Prostate gland (tissue), 2 donors: ENCODE results near the gene ACTL7B. TPM values are rescaled to one million over a fixed set of nuclear protein-coding genes. Genes with fewer than 3 reads are reported as not detected.
"Not testable (repeated sequence)": the region's sequence is repeated elsewhere in the genome, so short reads cannot be mapped to it uniquely, and the experiment has no call there.

Source experiments
- DNase-seq: peaks from one replicate; pipeline ENCODE4 v3.0.0-alpha.2; 2019; ENCODE audit warnings: low spot score
- H3K27ac ChIP-seq, 2 donors: fragments of 200-600 bp; sonication (generic); 2 replicates each; pipeline ENCODE4 v1.5.1; 2017 to 2019
- H3K27me3 ChIP-seq: fragments of 200-600 bp; sonication (generic); replicated peaks from 2 replicates; pipeline ENCODE4 v1.5.1; 2019; ENCODE audit not compliant: insufficient read depth
- H3K36me3 ChIP-seq, 2 donors: fragments of 200-600 bp; sonication (generic); 1 replicate in 1 of 2; 2 replicates in 1 of 2; pipeline versions ENCODE4 v1.5.1 to v1.8.1; 2017 to 2019
- H3K4me1 ChIP-seq: fragments of 200-600 bp; sonication (generic); replicated peaks from 2 replicates; pipeline ENCODE4 v1.5.1; 2019
- H3K4me3 ChIP-seq, 2 donors: fragments of 200-600 bp; sonication (generic); 2 replicates each; pipeline ENCODE4 v1.5.1; 2017 to 2019
- H3K9me3 ChIP-seq: fragments of 200-600 bp; sonication (generic); 2 replicates; pipeline ENCODE4 v1.5.1; 2017
- POLR2A ChIP-seq: fragments of 450-650 bp; IDR thresholded peaks from one replicate; pipeline ENCODE4 v1.6.1; 2016; ENCODE audit warnings: antibody characterized with exemption, mild to moderate bottlenecking
- POLR2AphosphoS5 ChIP-seq: sonication (generic); formaldehyde crosslinking; IDR thresholded peaks from one replicate; pipeline ENCODE4 v1.6.1; 2017; ENCODE audit warnings: antibody characterized with exemption
- WGBS: methylation state at CpG from one replicate; pipeline ENCODE4 v1.1.5; 2018; 5-methylcytosine and 5-hydroxymethylcytosine counted together
- intact Hi-C: fragments of 100-400 bp; cut with DNase I; formaldehyde crosslinking; loops from one replicate; pipeline ENCODE4 v1.14.2; 2022
- total RNA-seq, 2 donors: library from RNA; depleted of rRNA; stranded (reverse); fragments of >200 nt; gene quantifications; one replicate each; pipeline ENCODE4 v1.1.0, GENCODE V29; 2016
- TF ChIP-seq, protein P1 (sequence below), 4 experiments: fragments of 200-600 bp in 2 of 4; fragments of 450-650 bp in 2 of 4; sonication (generic) in 2 of 4; IDR thresholded peaks; 1 replicate in 3 of 4; 2 replicates in 1 of 4; pipeline ENCODE4 v1.5.1; 2016 to 2019; ENCODE audit warnings: antibody characterized with exemption in 4 of 4, mild to moderate bottlenecking in 2 of 4, moderate library complexity in 2 of 4

ACTL7B gene
- total RNA-seq, 2 donors from 2014 or later: 11.1 TPM; not detected in 1

DNA sequence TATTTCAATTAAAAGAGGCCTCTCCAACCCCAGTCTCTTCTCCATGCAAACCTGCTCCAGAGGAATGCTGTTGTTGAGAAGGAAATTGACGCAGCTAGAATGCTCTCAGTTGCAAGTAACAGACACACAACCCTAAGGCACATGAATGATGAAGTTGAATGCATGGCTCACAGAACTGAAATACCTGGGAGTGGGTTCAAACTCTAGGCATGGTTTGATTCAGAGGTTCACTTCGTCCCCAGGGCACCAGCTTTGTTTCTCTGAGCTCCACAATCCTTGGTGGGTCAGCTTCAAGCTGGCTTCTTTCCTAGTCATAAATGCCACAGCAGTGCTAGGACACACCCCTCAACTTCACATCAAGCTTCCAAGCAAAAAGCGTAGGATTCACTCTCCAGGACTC lies 4.6 kb downstream of the ACTL7B start:
- Histone ChIP-seq H3K4me1 (no peaks in the 10 kb centered on the region), H3K27ac (no peak overlapping the region), H3K9me3 (no peaks in the 10 kb centered on the region), H3K4me3 (no peak overlapping the region), H3K36me3 (no peaks in the 10 kb centered on the region), H3K27me3 (no peaks in the 10 kb centered on the region)
- DNase-seq: no peak
- 83% methylated on average over 3 of the region's 3 CpGs for WGBS
- intact Hi-C loops: no loop called here
- TF ChIP-seq POLR2AphosphoS5: no peak
- TF ChIP-seq POLR2A: no peak
- TF ChIP-seq, protein P1, sequence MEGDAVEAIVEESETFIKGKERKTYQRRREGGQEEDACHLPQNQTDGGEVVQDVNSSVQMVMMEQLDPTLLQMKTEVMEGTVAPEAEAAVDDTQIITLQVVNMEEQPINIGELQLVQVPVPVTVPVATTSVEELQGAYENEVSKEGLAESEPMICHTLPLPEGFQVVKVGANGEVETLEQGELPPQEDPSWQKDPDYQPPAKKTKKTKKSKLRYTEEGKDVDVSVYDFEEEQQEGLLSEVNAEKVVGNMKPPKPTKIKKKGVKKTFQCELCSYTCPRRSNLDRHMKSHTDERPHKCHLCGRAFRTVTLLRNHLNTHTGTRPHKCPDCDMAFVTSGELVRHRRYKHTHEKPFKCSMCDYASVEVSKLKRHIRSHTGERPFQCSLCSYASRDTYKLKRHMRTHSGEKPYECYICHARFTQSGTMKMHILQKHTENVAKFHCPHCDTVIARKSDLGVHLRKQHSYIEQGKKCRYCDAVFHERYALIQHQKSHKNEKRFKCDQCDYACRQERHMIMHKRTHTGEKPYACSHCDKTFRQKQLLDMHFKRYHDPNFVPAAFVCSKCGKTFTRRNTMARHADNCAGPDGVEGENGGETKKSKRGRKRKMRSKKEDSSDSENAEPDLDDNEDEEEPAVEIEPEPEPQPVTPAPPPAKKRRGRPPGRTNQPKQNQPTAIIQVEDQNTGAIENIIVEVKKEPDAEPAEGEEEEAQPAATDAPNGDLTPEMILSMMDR (IDR thresholded peaks at IDR 0.05): no peak

DNA sequence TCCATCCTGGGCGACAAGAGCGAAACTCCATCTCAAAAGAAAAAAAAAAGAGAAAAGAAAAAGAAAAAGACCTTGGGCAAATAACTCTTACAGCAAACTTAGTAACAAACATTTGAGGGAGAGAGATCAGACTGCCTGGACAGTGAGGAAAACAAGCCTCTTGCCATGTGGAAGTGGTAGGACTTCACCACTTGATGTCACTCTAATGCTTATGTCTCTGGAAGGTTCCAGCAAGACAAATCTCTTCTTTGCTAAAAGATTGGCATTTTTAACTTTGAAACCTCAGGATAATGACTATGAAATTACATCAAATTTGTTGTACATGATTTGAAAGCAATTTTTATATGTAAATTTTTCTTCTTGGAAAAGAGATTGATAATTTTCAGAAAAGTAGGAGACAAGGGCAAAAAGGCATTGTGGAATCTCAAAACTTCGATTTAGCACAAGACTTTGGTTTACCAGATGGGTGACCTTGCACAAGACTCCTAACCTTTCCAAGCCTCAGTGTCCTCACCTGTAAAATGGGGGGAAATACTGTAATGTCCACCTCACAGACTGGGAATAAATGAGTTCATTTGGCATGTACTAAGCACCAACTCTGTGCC lies 5.4 kb downstream of the ACTL7B start:
- H3K4me3 ChIP-seq: no peak overlapping the region
- 95% methylated on average over 3 of the region's 3 CpGs for WGBS

DNA sequence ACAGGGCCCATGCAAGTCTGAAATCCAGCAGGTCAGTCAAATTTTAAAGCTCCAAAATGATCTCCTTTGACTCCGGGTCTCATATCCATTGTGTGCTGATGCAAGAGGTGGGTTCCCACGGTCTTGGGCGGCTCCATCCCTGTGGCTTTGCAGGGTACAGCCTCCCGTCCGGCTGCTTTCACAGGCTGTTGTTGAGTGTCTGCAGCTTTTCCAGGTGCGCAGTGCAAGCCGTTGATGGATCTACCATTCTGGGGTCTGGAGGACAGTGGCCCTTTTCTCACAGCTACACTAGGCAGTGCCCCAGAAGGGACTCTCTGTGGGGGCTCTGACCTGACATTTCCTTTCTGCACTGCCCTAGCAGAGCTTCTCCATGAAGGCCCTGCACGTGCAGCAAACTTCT lies 7.5 kb downstream of the ACTL7B start:
- H3K4me1 ChIP-seq, H3K27me3 ChIP-seq, H3K36me3 ChIP-seq, H3K27ac ChIP-seq, H3K4me3 ChIP-seq, DNase-seq, intact Hi-C loops, H3K9me3 ChIP-seq: not testable (repeated sequence)
- WGBS: 77% methylated on average over 8 of the region's 8 CpGs

More for the DNA sequence above, 5.4 kb downstream of the ACTL7B start:
- intact Hi-C loops: no loop called here
- Histone ChIP-seq H3K27me3 (no peaks in the 10 kb centered on the region), H3K27ac (no peak overlapping the region), H3K36me3 (no peaks in the 10 kb centered on the region), H3K9me3 (no peaks in the 10 kb centered on the region), H3K4me1 (no peaks in the 10 kb centered on the region)
- TF ChIP-seq, protein P1 (IDR thresholded peaks at IDR 0.05): no peak
- TF ChIP-seq POLR2A (no peak), POLR2AphosphoS5 (no peak)
- DNase-seq: no peak

DNA sequence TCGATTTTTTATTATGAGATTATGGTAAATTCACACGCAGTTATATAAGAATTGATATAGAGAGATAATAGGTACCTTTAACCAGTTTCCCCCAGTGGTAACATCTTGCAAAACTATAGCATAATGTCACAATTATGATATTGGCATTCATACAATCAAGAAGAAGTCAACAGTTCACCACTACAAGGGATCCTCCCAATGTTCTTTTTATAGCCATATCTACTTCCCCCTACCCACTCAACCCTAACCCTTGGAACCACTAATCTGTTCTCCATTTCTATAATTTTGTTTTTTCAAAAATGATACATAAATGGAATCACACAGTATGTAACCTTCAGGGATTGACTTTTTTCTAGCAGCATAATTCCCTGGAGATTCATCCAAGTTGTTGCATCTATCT lies 9.8 kb downstream of the ACTL7B start:
- H3K4me3 ChIP-seq: no peak overlapping the region
- 95% methylated on average over 2 of the region's 2 CpGs for WGBS
- intact Hi-C loops: no loop called here
- H3K36me3 ChIP-seq: no peaks in the 10 kb centered on the region
- H3K4me1 ChIP-seq: no peaks in the 10 kb centered on the region
- no peaks in the 10 kb centered on the region for H3K9me3 ChIP-seq
- DNase-seq: no peak
- TF ChIP-seq POLR2A: no peak
- TF ChIP-seq, protein P1 (IDR thresholded peaks at IDR 0.05): no peak
- TF ChIP-seq POLR2AphosphoS5: no peak
- no peak overlapping the region for H3K27ac ChIP-seq
- H3K27me3 ChIP-seq: no peaks in the 10 kb centered on the region

DNA sequence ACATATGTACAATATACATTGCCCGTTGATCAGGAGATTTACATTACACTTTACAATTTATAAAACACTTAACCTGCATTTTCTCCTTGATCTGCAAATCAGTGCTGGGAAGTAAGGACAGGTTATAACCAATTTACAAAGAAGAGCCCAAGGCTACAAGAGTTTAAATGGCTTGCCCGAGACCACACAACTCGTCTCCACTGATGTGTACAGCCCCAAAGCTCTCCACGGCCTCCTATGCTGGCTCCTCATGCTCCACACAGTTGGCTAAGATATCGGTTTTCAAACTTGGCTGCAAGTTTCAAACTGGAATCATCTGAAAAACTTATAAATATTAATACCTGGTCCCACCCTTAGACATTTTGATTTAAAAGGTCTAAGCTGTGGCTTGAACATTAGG lies 10.3 kb downstream of the ACTL7B start:
- H3K36me3 ChIP-seq: no peaks in the 10 kb centered on the region
- H3K27me3 ChIP-seq: no peaks in the 10 kb centered on the region
- H3K4me1 ChIP-seq: no peaks in the 10 kb centered on the region
- intact Hi-C loops: no loop called here
- WGBS: 44% methylated on average over 5 of the region's 5 CpGs
- no peaks in the 10 kb centered on the region for H3K9me3 ChIP-seq
- TF ChIP-seq, protein P1 (IDR thresholded peaks at IDR 0.05): no peak
- no peak for TF ChIP-seq POLR2AphosphoS5
- no peak for TF ChIP-seq POLR2A
- H3K27ac ChIP-seq: no peak overlapping the region
- H3K4me3 ChIP-seq: no peak overlapping the region
- DNase-seq: no peak
